ENCODE measurements around the gene SIGLEC9.

The SIGLEC9 gene
- total RNA-seq: 0.74 to 1.9 reads per million in 2 experiments

- no peak for DNase-seq (ENCODE audit: low read depth)
Observed at GRCh38 chr19:51124729-51125128, at the start of gene SIGLEC9. Gene SIGLEC9 (plus strand): TSS chr19:51124906. CDS start chr19:51124975, 69 bp downstream.

GRCh38 chr19:51075998-51076397 lies 48.7 kb upstream of the SIGLEC9 start:
- no peak for DNase-seq (ENCODE audit: low read depth)

GRCh38 chr19:51076631-51077213 lies 48.0 kb upstream of the SIGLEC9 start:
- no peak for DNase-seq (ENCODE audit: low read depth)

GRCh38 chr19:51078104-51078503 lies 46.6 kb upstream of the SIGLEC9 start:
- no peak for DNase-seq (ENCODE audit: low read depth)

- DNase-seq (ENCODE audit: low read depth): no peak
Observed at GRCh38 chr19:51078731-51079130, 46.0 kb upstream of the SIGLEC9 start.

- no peak for DNase-seq (ENCODE audit: low read depth)
Observed at GRCh38 chr19:51079481-51080110, 45.1 kb upstream of the SIGLEC9 start.

- no peak for DNase-seq (ENCODE audit: low read depth)
Observed at GRCh38 chr19:51081476-51081875, 43.2 kb upstream of the SIGLEC9 start.

GRCh38 chr19:51082611-51083010 lies 42.1 kb upstream of the SIGLEC9 start, which contains the start of gene KLK14:
Gene KLK14 (minus strand): TSS chr19:51082887. CDS start chr19:51082614, 273 bp downstream.
- no peak for DNase-seq (ENCODE audit: low read depth)

- DNase-seq (ENCODE audit: low read depth): no peak
Observed at GRCh38 chr19:51083181-51083580, 41.5 kb upstream of the SIGLEC9 start.

- no peak for DNase-seq (ENCODE audit: low read depth)
Observed at GRCh38 chr19:51083783-51084182, 40.9 kb upstream of the SIGLEC9 start.

GRCh38 chr19:51084505-51084904 lies 40.2 kb upstream of the SIGLEC9 start:
- DNase-seq (ENCODE audit: low read depth): no peak

GRCh38 chr19:51086153-51086850 lies 38.4 kb upstream of the SIGLEC9 start:
- DNase-seq (ENCODE audit: low read depth): no peak

GRCh38 chr19:51089786-51090185 lies 34.9 kb upstream of the SIGLEC9 start:
- DNase-seq (ENCODE audit: low read depth): no peak

- DNase-seq (ENCODE audit: low read depth): no peak
Observed at GRCh38 chr19:51090471-51090870, 34.2 kb upstream of the SIGLEC9 start.

- DNase-seq (ENCODE audit: low read depth): no peak
Observed at GRCh38 chr19:51091126-51091525, 33.6 kb upstream of the SIGLEC9 start.

- DNase-seq (ENCODE audit: low read depth): no peak
Observed at GRCh38 chr19:51091895-51092873, 32.5 kb upstream of the SIGLEC9 start.

GRCh38 chr19:51093101-51093500 lies 31.6 kb upstream of the SIGLEC9 start:
- DNase-seq (ENCODE audit: low read depth): no peak

- DNase-seq (ENCODE audit: low read depth): no peak
Observed at GRCh38 chr19:51093510-51094345, 31.0 kb upstream of the SIGLEC9 start.

GRCh38 chr19:51094696-51095279 lies 29.9 kb upstream of the SIGLEC9 start:
- DNase-seq (ENCODE audit: low read depth): no peak

GRCh38 chr19:51096473-51097165 lies 28.1 kb upstream of the SIGLEC9 start:
- no peak for DNase-seq (ENCODE audit: low read depth)

All from T follicular helper cell (primary cell).